Measurements from ENCODE around the gene SH3RF2.

Gene SH3RF2

GRCh38 chr5:146051678-146052077 is 115.3 kb downstream of the SH3RF2 start:
- no peak for DNase-seq (ENCODE audit: low spot score)
- in situ Hi-C loops (cut with MboI; ENCODE audit: low sequenced_read_pairs, unreplicated experiment), result no loop called here
- TF ChIP-seq, protein P1, sequence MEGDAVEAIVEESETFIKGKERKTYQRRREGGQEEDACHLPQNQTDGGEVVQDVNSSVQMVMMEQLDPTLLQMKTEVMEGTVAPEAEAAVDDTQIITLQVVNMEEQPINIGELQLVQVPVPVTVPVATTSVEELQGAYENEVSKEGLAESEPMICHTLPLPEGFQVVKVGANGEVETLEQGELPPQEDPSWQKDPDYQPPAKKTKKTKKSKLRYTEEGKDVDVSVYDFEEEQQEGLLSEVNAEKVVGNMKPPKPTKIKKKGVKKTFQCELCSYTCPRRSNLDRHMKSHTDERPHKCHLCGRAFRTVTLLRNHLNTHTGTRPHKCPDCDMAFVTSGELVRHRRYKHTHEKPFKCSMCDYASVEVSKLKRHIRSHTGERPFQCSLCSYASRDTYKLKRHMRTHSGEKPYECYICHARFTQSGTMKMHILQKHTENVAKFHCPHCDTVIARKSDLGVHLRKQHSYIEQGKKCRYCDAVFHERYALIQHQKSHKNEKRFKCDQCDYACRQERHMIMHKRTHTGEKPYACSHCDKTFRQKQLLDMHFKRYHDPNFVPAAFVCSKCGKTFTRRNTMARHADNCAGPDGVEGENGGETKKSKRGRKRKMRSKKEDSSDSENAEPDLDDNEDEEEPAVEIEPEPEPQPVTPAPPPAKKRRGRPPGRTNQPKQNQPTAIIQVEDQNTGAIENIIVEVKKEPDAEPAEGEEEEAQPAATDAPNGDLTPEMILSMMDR (IDR thresholded peaks at IDR 0.05; ENCODE audit: borderline replicate concordance, control extremely low read depth, extremely low read depth, insufficient read depth, missing control alignments), result no peak

DNA sequence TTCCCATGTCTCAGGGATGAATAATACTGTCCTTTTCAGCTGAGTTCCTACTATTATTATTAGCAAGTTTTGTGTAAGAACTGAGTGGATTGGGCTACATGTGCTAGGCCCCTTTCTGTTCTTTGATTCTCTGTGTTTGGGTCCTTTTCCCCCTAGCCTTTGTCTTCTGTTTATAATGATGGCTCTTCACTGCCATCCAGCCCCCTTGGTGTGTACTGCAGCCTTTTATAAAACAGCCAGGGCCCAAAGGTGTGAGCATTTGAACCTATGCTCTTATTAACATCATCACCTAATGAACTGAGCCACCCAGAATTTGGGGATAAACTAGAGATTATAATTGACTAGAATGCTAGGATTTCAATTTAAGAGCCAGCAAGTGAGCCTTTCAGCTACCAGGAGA is 116.4 kb downstream of the SH3RF2 start:
- in situ Hi-C loops (cut with MboI; ENCODE audit: low sequenced_read_pairs, unreplicated experiment), result no loop called here
- no peak for DNase-seq (ENCODE audit: low spot score)
- TF ChIP-seq, protein P1 (IDR thresholded peaks at IDR 0.05; ENCODE audit: borderline replicate concordance, control extremely low read depth, extremely low read depth, insufficient read depth, missing control alignments), result no peak

- no peak for DNase-seq (ENCODE audit: low spot score)
- in situ Hi-C loops (cut with MboI; ENCODE audit: low sequenced_read_pairs, unreplicated experiment), result no loop called here
- TF ChIP-seq, protein P1 (IDR thresholded peaks at IDR 0.05; ENCODE audit: borderline replicate concordance, control extremely low read depth, extremely low read depth, insufficient read depth, missing control alignments), result no peak
Observed at GRCh38 chr5:146055432-146055831, 119.1 kb downstream of the SH3RF2 start.

DNA sequence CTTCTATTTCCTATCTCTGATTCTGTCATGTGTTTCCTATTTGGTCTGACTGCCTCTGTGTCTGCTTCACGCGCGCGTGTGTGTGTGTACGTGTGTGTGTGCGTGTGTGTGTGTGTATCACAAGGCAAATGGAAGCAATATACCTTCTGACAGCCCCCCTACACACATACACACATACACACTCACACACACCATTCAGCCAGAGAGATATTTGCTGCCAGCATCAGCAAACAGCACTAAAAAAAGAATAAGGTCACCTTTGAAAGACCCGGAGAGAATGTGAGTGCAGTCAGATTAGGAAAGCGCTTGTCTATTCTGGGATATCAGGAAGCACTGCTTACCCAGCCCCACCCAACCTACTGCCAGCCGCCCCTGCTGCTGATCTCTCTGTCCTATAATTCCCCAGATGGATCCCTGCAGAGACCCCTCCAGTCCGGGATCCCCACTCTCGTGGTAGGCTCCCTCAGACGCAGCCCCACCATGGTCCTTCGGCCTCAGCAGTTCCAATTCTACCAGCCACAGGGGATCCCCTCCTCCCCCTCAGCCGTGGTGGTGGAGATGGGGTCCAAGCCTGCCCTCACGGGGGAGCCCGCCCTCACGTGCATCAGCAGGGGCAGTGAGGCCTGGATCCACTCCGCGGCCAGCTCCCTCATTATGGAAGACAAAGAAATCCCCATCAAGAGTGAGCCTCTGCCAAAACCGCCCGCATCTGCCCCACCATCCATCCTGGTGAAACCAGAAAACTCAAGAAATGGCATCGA is 123.3 kb downstream of the SH3RF2 start:
- TF ChIP-seq, protein P1 (IDR thresholded peaks at IDR 0.05; ENCODE audit: borderline replicate concordance, control extremely low read depth, extremely low read depth, insufficient read depth, missing control alignments), result no peak
- in situ Hi-C loops (cut with MboI; ENCODE audit: low sequenced_read_pairs, unreplicated experiment), result no loop called here

GRCh38 chr5:146060221-146060585 is 123.8 kb downstream of the SH3RF2 start:
- no peak for DNase-seq (ENCODE audit: low spot score)
- in situ Hi-C loops (cut with MboI; ENCODE audit: low sequenced_read_pairs, unreplicated experiment), result no loop called here

More for the DNA sequence above, 123.3 kb downstream of the SH3RF2 start:
- no peak for DNase-seq (ENCODE audit: low spot score)

DNA sequence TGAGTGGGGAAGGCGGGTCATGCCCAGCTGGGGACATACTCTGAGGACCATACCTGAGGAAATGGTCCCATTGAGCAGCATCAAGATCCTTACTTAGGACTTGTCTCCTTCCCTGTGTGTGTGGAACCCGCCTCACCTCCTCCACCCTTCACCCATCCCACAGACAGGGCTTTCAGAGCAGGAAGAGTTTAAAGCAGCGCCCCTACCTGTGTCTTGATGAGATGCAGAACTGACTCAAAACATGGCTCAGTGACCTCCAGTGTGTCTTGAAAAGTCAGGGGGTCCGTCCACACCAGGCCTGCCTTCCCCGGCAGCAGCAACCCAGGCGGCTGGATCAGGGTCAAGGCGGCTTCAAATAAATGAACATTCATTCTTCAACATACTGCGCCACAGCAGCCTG is 130.6 kb downstream of the SH3RF2 start:
- TF ChIP-seq, protein P1 (IDR thresholded peaks at IDR 0.05; ENCODE audit: borderline replicate concordance, control extremely low read depth, extremely low read depth, insufficient read depth, missing control alignments), result no peak
- DNase-seq (ENCODE audit: low spot score), result no peak
- in situ Hi-C loops (cut with MboI; ENCODE audit: low sequenced_read_pairs, unreplicated experiment), result no loop called here

More at GRCh38 chr5:146060221-146060585, 123.8 kb downstream of the SH3RF2 start:
- TF ChIP-seq, protein P1 (IDR thresholded peaks at IDR 0.05; ENCODE audit: borderline replicate concordance, control extremely low read depth, extremely low read depth, insufficient read depth, missing control alignments), result no peak

All from GM13976 (cell line).